ENCODE data around the gene GCN1.
"Not testable (repeated sequence)": the region's sequence is repeated elsewhere in the genome, so short reads cannot be mapped to it uniquely, and the experiment has no call there.

Gene GCN1

GRCh38 chr12:120238839-120239445 is 44.4 kb upstream of the GCN1 start:
- no peak overlapping the region for H3K27ac ChIP-seq
- H3K9ac ChIP-seq (ENCODE audit: insufficient read length) = no peak overlapping the region
- H3K36me3 ChIP-seq (ENCODE audit: insufficient read depth, low read length) = no peaks in the 10 kb centered on the region
- DNase-seq (ENCODE audit: low read depth, low spot score) = no peak
- no peaks in the 10 kb centered on the region for H3K9me3 ChIP-seq (ENCODE audit: low read depth, low read length)
- H3K4me3 ChIP-seq = no peak overlapping the region
- no peak for TF ChIP-seq EZH2 (IDR thresholded peaks at IDR 0.05)
- no peak for TF ChIP-seq POLR2AphosphoS5 (IDR thresholded peaks at IDR 0.05; ENCODE audit: borderline replicate concordance, low read depth, low read length)
- TF ChIP-seq FOXP2 (optimal IDR thresholded peaks at IDR 0.05; ENCODE audit: control extremely low read depth, extremely low read length, insufficient read depth) = no peak

- no peak overlapping the region for H3K9ac ChIP-seq (ENCODE audit: insufficient read length)
- no peaks in the 10 kb centered on the region for H3K36me3 ChIP-seq (ENCODE audit: insufficient read depth, low read length)
- no peak overlapping the region for H3K27ac ChIP-seq
These were observed 43.7 kb upstream of the GCN1 start for GRCh38 chr12:120238217-120238616.

GRCh38 chr12:120237360-120238171 is 43.1 kb upstream of the GCN1 start:
- no peak for TF ChIP-seq FOXP2 (optimal IDR thresholded peaks at IDR 0.05; ENCODE audit: control extremely low read depth, extremely low read length, insufficient read depth)
- no peak for TF ChIP-seq EZH2 (IDR thresholded peaks at IDR 0.05)
- TF ChIP-seq POLR2AphosphoS5 (IDR thresholded peaks at IDR 0.05; ENCODE audit: borderline replicate concordance, low read depth, low read length) = no peak

More at GRCh38 chr12:120238217-120238616, 43.7 kb upstream of the GCN1 start:
- no peak for DNase-seq (ENCODE audit: low read depth, low spot score)
- TF ChIP-seq EZH2 (IDR thresholded peaks at IDR 0.05) (no peak), POLR2AphosphoS5 (IDR thresholded peaks at IDR 0.05; ENCODE audit: borderline replicate concordance, low read depth, low read length) (no peak), FOXP2 (optimal IDR thresholded peaks at IDR 0.05; ENCODE audit: control extremely low read depth, extremely low read length, insufficient read depth) (no peak)
- H3K9me3 ChIP-seq (ENCODE audit: low read depth, low read length) = no peaks in the 10 kb centered on the region
- no peak overlapping the region for H3K4me3 ChIP-seq

GRCh38 chr12:120236809-120237208 is 42.3 kb upstream of the GCN1 start:
- not testable (repeated sequence) for H3K4me3 ChIP-seq; H3K36me3 ChIP-seq (ENCODE audit: insufficient read depth, low read length); DNase-seq (ENCODE audit: low read depth, low spot score); H3K9ac ChIP-seq (ENCODE audit: insufficient read length); H3K27ac ChIP-seq; H3K9me3 ChIP-seq (ENCODE audit: low read depth, low read length)

More at GRCh38 chr12:120237360-120238171, 43.1 kb upstream of the GCN1 start:
- no peak overlapping the region for H3K4me3 ChIP-seq
- 0 out of 2 replicates have a peak overlapping the region, but pooled peaks have one; percentile 19 for H3K27ac ChIP-seq
- H3K9me3 ChIP-seq (ENCODE audit: low read depth, low read length) = no peaks in the 10 kb centered on the region
- no peak for DNase-seq (ENCODE audit: low read depth, low spot score)
- H3K36me3 ChIP-seq (ENCODE audit: insufficient read depth, low read length) = no peaks in the 10 kb centered on the region
- H3K9ac ChIP-seq (ENCODE audit: insufficient read length) = no peak overlapping the region

- H3K4me3 ChIP-seq = no peak overlapping the region
These were observed 41.1 kb upstream of the GCN1 start for GRCh38 chr12:120235369-120236323.

GRCh38 chr12:120234643-120235368 is 40.3 kb upstream of the GCN1 start:
- Histone ChIP-seq H3K9me3 (ENCODE audit: low read depth, low read length) (no peaks in the 10 kb centered on the region), H3K4me3 (no peak overlapping the region), H3K36me3 (ENCODE audit: insufficient read depth, low read length) (no peaks in the 10 kb centered on the region), H3K9ac (ENCODE audit: insufficient read length) (no peak overlapping the region), H3K27ac (no peak overlapping the region)
- DNase-seq (ENCODE audit: low read depth, low spot score) = no peak
- no peak for TF ChIP-seq POLR2AphosphoS5 (IDR thresholded peaks at IDR 0.05; ENCODE audit: borderline replicate concordance, low read depth, low read length)
- TF ChIP-seq FOXP2 (optimal IDR thresholded peaks at IDR 0.05; ENCODE audit: control extremely low read depth, extremely low read length, insufficient read depth) = no peak
- TF ChIP-seq EZH2 (IDR thresholded peaks at IDR 0.05) = no peak

More at GRCh38 chr12:120235369-120236323, 41.1 kb upstream of the GCN1 start:
- H3K27ac ChIP-seq = no peak overlapping the region
- no peaks in the 10 kb centered on the region for H3K36me3 ChIP-seq (ENCODE audit: insufficient read depth, low read length)
- H3K9ac ChIP-seq (ENCODE audit: insufficient read length) = no peak overlapping the region
- no peaks in the 10 kb centered on the region for H3K9me3 ChIP-seq (ENCODE audit: low read depth, low read length)
- TF ChIP-seq POLR2AphosphoS5 (IDR thresholded peaks at IDR 0.05; ENCODE audit: borderline replicate concordance, low read depth, low read length) = no peak
- TF ChIP-seq FOXP2 (optimal IDR thresholded peaks at IDR 0.05; ENCODE audit: control extremely low read depth, extremely low read length, insufficient read depth) = no peak
- no peak for TF ChIP-seq EZH2 (IDR thresholded peaks at IDR 0.05)
- no peak for DNase-seq (ENCODE audit: low read depth, low spot score)

GRCh38 chr12:120231316-120232011 is 36.9 kb upstream of the GCN1 start:
- H3K9ac ChIP-seq (ENCODE audit: insufficient read length) = peak overlapping the region; percentile 3

More at GRCh38 chr12:120231316-120232011, 36.9 kb upstream of the GCN1 start:
- no peak for DNase-seq (ENCODE audit: low read depth, low spot score)
- H3K36me3 ChIP-seq (ENCODE audit: insufficient read depth, low read length) = no peaks in the 10 kb centered on the region
- TF ChIP-seq FOXP2 (optimal IDR thresholded peaks at IDR 0.05; ENCODE audit: control extremely low read depth, extremely low read length, insufficient read depth) (no peak), POLR2AphosphoS5 (IDR thresholded peaks at IDR 0.05; ENCODE audit: borderline replicate concordance, low read depth, low read length) (0 out of 2 replicates have a peak, but pooled peaks have one; percentile 27), EZH2 (IDR thresholded peaks at IDR 0.05) (no peak)
- H3K9me3 ChIP-seq (ENCODE audit: low read depth, low read length) = no peaks in the 10 kb centered on the region
- H3K4me3 ChIP-seq = peak overlapping the region; percentile 6; the same call in 1 of the 2 replicates
- peak overlapping the region; percentile 78 for H3K27ac ChIP-seq

Data from SK-N-MC (cell line).